ENCODE measurements around the gene MT1A.
"Not testable (repeated sequence)": the region's sequence is repeated elsewhere in the genome, so short reads cannot be mapped to it uniquely, and the experiment has no call there.

MT1A gene

DNA sequence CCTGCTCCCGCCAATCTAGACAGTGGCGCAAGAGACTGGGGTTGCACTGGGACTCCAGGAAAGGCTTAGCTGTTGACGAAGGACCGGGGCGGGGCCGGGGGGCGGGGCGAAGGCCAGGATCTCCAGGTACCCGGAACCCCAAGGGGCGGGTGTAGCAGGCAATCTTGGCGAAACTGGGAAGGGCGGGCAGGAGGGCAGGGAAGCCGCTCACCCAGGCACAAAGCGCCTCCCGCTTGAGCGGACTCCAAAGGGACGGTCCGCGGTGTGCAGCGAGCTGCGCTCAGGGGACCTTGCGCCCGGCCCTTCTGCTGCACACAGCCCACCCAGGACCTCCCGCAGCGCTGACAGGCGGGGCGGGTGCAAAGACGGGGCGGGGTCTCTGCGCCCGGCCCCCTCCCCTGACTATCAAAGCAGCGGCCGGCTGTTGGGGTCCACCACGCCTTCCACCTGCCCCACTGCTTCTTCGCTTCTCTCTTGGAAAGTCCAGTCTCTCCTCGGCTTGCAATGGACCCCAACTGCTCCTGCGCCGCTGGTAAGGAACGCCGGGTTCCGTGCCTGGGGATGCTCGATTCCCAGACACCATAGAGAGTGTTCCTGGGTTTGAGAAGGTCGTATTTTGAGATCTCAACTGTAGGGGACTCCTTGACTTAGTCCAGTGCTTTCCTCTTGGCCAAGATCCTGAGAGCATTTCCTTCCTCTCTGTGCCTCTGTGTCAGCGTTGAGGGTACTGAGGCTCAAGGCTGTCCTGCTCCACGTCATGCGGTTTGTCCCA is 19.3 kb downstream of the MT1A start, which contains the start of gene MT1F:
Gene MT1F, plus strand, starts transcription at position 405 of the 772 bp plus-strand sequence. Its CDS starts 100 bp downstream, at position 505.
- peak; percentile 58 to 78 for DNase-seq (ENCODE audit: low read depth in 2 of 2)

DNA sequence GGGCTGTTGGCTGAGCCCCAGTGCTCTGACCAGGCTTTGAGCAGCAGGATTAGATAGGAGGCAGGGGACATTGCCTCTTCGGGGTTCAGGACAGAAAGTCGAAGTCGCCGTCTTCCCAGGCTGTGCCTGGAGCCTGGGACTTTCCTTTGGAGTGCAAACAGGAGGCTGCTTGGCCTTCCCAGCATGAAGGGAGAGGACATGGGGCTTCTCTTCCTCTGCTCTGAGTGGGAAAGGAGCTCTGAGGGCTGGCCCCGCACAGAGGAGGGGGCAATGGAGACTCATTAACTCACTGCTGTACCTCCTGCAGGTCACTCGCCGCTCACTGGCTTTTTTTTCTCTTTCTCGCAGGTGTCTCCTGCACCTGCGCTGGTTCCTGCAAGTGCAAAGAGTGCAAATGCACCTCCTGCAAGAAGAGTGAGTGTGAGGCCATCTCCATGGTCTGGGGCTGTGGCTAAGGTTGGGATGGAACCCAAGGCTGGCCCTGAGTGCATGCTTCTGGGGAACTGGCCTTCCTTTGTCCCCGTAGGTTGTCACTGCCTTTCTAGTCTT is 19.9 kb downstream of the MT1A start:
- DNase-seq (ENCODE audit: low read depth in 2 of 2), result no peak

DNA sequence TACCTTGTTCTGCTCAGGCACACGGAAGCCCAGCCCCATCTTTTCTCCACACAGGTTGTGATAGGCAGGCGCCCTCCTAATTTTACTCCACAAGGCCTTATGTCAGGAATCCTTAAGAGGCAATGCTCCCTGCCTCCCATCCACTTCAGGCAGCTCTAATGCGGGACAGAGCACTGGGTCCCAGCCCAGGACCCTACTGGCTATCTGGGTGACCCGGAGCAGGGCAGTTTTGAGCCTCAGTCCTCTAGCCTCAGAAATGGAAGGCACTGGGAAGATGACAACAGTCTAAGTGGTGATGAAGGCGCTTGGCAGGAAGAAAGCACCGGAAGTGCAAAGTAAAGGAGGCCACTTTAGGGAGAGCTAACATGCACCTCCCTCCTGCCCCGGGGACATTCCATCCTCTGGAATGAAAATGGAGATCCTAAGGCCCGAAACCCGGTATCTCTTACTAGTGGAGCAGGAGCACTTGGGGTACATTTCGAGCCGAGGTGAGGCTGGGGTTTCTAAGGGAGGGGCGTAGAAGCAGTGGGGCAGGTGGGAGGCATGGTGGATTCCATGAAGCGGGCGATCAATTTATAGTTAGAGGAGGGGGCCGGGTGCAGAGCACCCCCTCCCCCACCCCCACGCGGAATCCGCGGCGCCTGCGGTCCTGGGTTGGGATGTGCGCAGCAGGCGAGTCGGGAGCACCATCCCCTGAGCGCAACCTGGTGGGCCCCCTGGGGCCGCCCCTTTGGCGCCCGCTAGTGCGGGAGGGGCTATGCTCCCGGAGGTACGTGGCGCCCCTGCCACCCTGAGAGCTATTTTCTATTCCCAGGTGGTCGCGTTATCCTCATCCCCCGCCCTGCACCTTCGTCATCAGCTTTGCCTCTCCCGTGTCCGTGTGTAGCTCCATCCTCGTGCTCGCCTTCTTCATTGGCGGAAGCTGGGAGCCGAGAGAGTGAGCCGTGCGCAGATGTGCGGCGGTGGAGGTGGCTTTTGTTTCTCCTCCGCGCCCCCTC is 24.2 kb downstream of the MT1A start:
- no peak for DNase-seq (ENCODE audit: low read depth in 2 of 2)

DNA sequence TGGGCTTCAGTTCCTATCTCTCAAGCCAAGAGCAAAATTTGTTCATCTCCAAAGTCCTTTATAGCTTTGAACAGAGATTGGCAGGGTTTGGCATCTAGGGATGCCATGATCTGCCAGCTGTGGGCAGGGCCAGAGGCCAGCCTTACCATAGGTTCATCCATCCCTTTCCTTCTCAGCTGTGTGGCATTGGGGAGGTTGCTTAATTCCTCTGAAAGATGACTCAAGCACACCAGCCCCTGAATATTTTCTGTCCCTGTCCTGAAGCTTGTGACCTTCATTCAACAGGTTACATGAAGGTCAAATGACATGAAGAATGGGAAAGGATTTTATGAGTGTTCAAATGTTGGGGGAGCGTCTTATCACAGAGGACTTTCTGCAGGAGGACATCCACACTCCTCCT is 26.0 kb downstream of the MT1A start:
- no peak for DNase-seq (ENCODE audit: low read depth in 2 of 2)

DNA sequence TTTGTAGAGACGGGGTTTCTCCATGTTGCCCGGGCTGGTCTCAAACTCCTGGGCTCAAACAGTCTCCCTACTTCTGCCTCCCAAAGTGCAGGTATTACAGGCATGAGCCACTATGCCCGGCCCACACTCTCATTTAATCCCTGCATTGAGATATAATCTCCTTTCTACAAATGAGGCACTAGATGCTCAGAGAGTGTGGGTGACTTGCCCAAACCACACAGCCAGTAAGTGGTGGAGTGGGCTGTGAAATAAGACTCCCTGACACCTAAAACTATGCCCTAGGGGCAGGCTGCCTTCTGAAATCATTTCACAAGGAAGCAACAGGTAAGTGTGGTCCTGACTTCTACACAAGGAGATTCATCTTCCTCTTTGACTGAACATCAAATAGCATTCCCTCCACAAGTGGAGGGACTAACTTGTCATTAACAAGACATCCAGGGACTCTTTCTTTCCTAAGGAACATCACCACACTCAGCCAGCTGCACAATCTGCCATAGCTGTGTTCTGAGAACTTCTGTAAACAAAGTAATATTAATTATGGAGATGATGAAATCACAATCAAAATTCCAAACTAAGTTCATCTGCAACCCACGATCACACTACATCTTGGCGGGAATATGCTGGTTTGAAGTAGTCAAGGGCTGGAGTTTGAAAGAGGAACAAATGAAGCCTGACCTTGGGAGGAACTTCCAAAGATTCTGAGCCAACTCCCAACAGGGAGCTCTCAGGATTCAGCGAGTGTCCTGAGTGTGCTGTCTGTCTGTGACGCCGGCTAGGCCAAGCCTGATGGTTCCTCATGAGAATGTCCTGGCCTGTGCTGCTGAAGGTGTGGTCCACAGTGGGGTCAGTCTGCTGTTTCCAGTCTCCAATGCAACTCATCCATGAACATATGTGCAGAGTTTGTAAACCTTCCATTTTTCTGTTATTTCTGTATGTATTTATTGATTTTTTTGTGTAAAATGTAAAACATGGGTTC is 27.1 kb downstream of the MT1A start:
- DNase-seq (ENCODE audit: low read depth in 2 of 2), result not testable (repeated sequence)

DNA sequence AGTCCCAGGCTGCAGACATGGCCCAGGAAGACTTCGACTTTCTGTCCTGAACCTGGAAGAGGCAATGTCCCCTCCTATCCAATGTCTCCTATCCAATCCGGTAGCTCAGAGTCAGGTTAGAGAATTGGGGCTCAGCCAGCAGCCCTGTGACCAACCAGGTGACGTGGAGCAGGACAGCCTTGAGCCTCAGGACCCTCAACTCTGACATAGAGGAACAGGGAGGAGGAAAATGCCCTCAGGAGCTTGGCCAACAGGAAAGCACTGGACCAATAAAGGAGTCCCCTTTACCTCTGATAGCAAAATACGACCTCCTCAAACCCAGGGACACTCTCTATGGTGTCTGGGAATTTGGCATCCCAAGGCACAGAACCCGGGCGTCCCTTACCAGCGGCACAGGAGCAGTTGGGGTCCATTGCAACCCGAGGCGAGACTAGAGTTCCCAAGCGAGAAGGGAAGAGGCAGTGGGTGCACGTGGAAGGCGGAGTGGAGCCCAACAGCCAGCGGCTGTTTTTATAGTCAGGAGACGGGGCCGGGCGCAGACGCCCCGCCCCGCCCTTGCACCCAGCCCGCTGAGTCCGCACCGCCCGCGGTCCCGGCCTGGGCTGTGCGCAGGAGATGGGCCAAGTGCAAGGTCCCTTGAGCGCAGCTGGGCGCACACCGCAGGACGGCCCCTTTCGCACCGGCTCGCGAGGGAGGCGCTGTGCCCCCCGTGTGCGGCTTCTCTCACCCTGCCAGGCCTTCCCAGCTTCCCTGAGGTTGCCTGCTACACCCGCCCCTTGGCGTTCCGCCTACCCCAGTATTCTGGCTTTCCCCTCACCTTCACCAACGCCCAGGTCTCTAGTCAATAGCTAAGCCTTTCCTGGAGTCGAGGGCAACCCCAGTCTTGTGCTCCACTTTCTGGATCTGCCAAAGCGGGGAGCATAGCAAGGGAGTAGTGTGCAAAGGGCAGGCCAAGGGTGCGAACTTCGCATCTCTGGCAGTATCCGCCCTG is 29.4 kb downstream of the MT1A start, which contains the start of gene MT1G:
Gene MT1G, minus strand, starts transcription at position 485 of the 991 bp plus-strand sequence. Its CDS starts 72 bp downstream, at position 413.
- peak; percentile 44 to 53 for DNase-seq (ENCODE audit: low read depth in 2 of 2)

DNA sequence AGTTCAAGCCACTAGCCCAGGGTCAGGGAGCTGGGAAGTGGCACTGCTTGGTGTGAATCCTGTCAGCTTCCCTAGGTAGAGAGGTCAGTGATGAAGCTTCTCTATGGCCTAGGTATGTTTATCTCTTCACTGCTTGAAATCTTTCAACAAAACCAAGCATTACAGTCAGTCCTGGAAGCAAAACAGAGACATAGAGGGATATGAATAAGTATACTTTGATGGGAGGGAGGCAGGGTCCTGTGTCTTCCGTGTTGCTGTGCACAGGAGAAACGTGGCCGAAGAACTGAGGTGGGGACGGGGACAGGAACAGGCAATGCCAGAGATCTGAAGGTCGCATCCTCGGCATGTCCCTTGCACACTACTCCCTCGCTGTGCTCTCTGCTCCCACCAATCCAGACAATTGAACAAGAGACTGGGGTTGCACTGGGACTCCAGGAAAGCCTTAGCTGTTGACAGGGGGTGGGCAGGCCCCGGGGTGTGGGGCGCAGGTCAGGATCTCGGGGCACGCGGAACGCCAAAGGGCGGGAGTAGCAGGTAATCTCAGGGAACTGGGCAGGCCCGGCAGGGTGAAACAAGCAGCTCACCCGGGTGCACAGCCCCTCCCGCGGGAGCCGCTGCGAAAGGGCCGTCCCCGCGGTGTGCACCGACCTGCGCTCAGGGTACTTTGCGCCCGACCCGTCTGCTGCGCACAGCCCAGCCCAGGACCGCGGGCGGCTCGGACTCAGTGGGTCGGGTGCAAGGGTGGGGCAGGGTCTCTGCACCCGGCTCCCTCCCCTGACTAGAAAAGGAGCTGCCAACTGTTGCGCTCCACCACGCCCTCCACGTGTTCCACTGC is 30.8 kb downstream of the MT1A start, which contains the start of gene MT1H:
Gene MT1H, plus strand, starts transcription at position 810 of the 835 bp plus-strand sequence. CDS start 71 bp downstream, outside the sequence.
- DNase-seq (ENCODE audit: low read depth in 2 of 2), result peak in 1 of 2 donors; percentile 30

DNA sequence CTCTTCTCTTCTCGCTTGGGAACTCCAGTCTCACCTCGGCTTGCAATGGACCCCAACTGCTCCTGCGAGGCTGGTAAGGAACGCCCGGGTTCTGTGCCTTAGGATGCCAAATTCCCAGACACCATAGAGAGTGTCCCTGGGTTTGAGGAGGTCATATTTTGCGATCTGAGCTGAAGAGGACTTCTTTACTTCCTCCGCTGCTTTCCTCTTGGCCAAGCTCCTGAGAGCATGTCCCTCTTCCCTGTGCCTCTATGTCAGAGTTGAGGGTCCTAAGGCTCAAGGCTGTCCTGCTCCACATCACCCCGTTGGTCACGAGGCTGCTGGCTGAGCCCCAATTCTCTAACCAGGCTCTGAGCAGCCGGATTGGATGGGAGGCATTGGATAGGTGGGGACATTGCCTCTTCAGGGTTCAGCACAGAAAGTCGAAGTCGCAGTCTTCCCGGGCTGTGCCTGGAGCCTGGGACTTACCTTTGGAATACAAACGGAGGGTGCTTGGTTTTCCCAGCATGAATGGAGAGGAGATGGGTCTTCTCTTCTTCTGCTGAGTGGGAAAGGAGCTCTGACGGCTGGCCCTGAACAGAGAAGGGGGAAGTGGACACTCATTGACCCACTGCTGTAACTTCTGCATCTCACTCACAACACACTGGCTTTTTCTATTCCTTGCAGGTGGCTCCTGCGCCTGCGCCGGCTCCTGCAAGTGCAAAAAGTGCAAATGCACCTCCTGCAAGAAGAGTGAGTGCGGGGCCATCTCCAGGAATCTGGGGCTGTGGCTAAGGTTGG is 31.6 kb downstream of the MT1A start:
- DNase-seq (ENCODE audit: low read depth in 2 of 2), result no peak

DNA sequence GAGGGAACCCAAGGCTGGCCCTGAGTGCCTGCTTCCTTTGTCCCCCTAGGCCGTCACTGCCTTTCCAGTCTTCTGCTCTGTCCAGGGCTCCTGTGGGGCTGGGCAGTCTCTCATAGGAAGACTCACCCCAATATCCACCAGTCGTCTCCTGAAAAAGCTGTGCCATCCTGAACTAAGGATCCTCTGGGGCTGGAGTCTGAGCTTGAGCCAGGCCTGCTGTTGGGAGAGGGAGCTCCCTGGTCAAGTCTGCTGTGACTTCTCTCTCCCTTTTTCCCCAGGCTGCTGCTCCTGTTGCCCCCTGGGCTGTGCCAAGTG is 32.1 kb downstream of the MT1A start:
- DNase-seq (ENCODE audit: low read depth in 2 of 2), result no peak

DNA sequence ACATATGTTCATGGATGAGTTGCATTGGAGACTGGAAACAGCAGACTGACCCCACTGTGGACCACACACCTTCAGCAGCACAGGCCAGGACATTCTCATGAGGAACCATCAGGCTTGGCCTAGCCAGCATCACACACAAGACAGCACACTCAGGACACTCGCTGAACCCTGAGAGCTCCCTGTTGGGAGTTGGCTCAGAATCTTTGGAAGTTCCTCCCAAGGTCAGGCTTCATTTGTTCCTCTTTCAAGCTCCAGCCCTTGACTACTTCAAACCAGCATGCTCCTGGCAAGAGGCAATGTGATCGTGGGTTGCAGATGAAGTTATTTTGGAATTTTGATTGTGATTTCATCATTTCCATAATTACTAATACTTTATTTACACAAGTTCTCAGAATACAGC is 33.2 kb downstream of the MT1A start:
- not testable (repeated sequence) for DNase-seq (ENCODE audit: low read depth in 2 of 2)

DNA sequence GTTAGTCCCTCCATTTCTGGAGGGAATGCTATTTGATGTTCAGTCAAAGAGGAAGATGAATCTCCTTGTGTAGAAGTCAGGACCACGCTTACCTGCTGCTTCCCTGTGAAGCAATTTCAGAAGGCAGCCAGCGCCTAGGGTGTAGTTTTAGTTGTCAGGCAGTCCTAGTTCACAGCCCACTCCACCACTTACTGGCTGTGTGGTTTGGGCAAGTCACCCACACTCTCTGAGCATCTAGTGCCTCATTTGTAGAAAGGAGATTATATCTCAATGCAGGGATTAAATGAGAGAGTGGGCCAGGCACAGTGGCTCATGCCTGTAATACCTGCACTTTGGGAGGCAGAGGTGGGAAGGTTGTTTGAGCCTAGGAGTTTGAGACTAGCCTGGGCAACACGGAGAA is 33.7 kb downstream of the MT1A start:
- not testable (repeated sequence) for DNase-seq (ENCODE audit: low read depth in 2 of 2)

DNA sequence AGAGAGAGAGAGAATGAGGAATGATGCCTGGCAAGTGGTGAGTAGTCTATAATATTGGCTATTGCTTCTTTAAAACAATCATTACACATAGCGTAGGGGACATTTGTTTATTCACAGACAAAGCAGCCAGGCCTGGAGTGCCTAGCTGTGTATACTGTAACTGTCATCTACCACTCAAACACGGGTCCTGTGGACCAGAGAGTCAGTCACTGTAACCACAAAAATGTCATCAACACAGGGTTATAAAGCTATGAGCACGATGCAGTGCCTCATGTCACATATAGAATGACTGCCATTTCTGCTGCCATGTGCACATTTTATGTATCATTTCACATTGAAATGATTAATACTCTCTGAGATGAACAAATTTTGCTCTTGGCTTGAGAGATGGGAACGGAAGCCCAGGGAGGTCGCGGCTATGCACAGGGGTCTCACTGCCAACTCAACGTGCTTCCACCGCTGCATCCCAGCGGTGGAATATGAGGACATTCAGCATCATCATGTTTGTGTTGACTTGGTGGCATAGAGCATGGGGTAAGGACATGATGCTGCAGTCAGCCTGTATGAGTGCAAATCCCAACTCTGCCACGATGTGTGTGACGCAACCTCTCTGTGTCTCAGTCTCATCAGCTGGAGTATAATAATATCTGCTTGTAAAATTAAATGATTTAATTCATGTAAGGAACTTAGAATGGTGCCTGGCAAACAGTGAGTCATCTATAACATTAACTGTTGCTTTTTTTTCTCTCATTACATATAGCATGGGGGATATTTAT is 34.5 kb downstream of the MT1A start:
- DNase-seq (ENCODE audit: low read depth in 2 of 2), result no peak

DNA sequence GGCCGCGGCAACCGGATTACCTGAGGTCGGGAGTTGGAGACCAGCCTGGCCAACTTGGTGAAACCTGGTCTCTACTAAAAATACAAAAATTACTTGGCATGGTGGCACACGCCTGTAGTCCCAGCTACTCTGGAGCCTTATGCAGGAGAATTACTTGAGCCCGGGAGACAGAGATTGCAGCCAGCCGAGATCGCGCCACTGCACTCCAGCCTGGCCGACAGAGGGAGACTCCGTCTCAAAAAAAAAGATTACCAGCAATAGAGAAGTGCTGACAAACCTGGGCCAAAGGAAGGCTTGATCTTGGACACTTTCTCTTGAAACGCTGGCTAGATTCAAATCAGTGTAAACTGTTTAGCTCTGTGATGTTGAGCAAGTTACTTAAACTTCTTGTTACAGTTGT is 35.5 kb downstream of the MT1A start:
- DNase-seq (ENCODE audit: low read depth in 2 of 2), result no peak

DNA sequence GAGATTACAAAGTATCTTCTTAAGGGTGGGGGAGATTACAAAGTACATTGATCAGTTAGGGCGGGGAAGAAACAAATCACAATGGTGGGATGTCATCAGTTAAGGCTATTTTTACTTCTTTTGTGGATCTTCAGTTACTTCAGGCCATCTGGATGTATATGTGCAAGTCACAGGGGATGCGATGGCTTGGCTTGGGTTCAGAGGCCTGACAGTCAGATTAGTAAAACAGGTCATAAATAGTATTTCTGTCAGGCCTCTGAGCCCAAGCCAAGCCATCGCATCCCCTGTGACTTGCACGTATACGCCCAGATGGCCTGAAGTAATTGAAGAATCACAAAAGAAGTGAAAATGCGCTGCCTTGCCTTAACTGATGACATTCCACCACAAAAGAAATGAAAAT is 36.1 kb downstream of the MT1A start:
- not testable (repeated sequence) for DNase-seq (ENCODE audit: low read depth in 2 of 2)

DNA sequence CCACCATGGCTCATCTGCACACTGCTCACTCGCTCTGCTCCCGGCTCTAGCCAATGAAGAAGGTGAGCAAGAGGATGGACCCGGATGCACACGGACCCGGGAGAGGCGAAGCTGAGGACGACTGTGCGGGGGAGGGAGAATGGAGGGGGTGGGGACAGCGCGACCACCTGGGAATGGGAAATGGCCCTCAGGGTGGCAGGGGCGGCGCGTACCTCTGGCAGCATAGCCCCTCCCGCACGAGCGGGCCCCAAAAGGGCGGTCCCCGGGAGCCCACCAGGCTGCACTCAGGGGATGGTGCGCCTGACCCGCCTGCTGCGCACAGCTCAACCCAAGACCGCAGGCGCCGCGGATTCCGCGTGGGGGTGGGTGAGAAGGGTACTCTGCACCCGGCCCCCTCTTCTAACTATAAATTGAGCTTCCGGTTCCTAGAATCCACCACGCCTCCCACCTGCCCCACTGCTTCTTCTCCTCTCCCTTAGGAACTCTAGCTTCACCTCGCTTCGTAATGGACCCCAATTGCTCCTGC is 37.3 kb downstream of the MT1A start:
- peak; percentile 54 to 63 for DNase-seq (ENCODE audit: low read depth in 2 of 2)

DNA sequence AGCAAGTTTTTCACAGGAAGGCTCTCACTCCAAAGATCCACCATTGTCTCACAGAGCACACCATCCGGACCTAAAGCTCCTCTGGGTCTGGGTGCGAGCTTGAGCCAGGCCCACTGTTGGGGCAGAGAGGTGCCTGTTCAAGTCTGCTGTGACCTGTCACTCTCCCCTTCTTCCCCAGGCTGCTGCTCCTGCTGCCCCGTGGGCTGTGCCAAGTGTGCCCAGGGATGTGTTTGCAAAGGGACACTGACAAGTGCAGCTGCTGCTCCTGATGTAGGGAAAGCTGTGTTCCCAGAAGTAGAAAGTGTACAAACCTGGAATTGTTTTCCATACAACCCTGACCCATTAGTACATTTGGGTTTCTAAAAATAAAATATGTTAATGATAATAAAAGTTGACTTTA is 39.0 kb downstream of the MT1A start:
- DNase-seq (ENCODE audit: low read depth in 2 of 2), result no peak

Measured in stimulated activated CD8-positive, alpha-beta memory T cell treated with anti-CD3 and anti-CD28 coated beads, Interleukin-2, amount 100 ng/mL, for 48 hours (primary cell).